K562 (cell line): Measurements from ENCODE around the gene SLC10A4. TPM values are rescaled to one million over a fixed set of nuclear protein-coding genes. Genes with fewer than 3 reads are reported as not detected.

Source experiments
- ATAC-seq: fragments of 200-7000 bp; cut with Tn5 transposase; 3 replicates; pipeline ENCODE4 v1.9.1; 2020; ENCODE audit warnings: moderate library complexity
- BruUV-seq: library from RNA; stranded (reverse); fragments of 400-500 nt; replicated peaks from 2 replicates; lab custom pipeline; 2021; lab: Mats Ljungman, UMichigan
- CTCF ChIA-PET: fragments of 300-600 bp; formaldehyde crosslinking; extraction: SDS; loops from one replicate; lab custom pipeline; 2021; ENCODE audit warnings: low intra/inter-chr PET ratio; lab: Yijun Ruan, JAX
- POLR2A ChIA-PET: fragments of 300-600, 350-650 bp; sonication (Branson Sonifier 250); formaldehyde crosslinking; extraction: SDS; loops from one replicate; lab custom pipeline; 2021; ENCODE audit warnings: antibody characterized with exemption, inconsistent platforms; lab: Yijun Ruan, JAX
- DNase-seq, 4 experiments: peaks; one replicate each; pipeline versions ENCODE4 v3.0.0 to v3.0.0-alpha.2; 2011 to 2018; ENCODE audit warnings: low spot score in 3 of 4, mixed read lengths in 3 of 4; ENCODE audit errors: extremely low read depth in 1 of 4
- FAIRE-seq: peaks from 2 replicates; lab custom pipeline; 2011; peaks lifted over from hg19 to GRCh38; lab: Jason Lieb, UNC
- H2AFZ ChIP-seq: 2 replicates; pipeline ENCODE4 v1.6.0; 2011; ENCODE audit warnings: low read depth, low read length, control low read depth, inconsistent platforms
- H3K27ac ChIP-seq: fragments of 200-600 bp; 3 replicates; pipeline ENCODE4 v1.8.0; 2011; ENCODE audit warnings: low read depth, mild to moderate bottlenecking, control low read depth, inconsistent platforms, low read length, moderate library complexity, mixed read lengths; ENCODE audit errors: extremely low read depth
- H3K27me3 ChIP-seq, 2 experiments: fragments of 300-600 bp in 1 of 2; 2 replicates in 1 of 2; 3 replicates in 1 of 2; pipeline versions ENCODE4 v1.6.0 to v1.8.0; 2011; ENCODE audit warnings: inconsistent platforms in 2 of 2, low read length in 2 of 2, mild to moderate bottlenecking in 1 of 2, mixed read lengths in 1 of 2, moderate library complexity in 1 of 2; ENCODE audit not compliant: control insufficient read depth in 2 of 2, insufficient read depth in 2 of 2
- H3K36me3 ChIP-seq: fragments of 300-600 bp; 3 replicates; pipeline ENCODE4 v1.8.0; 2011; ENCODE audit warnings: mild to moderate bottlenecking, low read length, inconsistent platforms; ENCODE audit not compliant: control insufficient read depth, insufficient read depth
- H3K4me1 ChIP-seq, 2 experiments: fragments of 200-600 bp in 1 of 2; replicated peaks in 1 of 2; 2 replicates in 1 of 2; 3 replicates in 1 of 2; pipeline versions ENCODE4 v1.5.1 to v1.8.0; 2011; ENCODE audit warnings: inconsistent platforms in 2 of 2, low read length in 2 of 2, mild to moderate bottlenecking in 1 of 2, mixed read lengths in 1 of 2, moderate library complexity in 1 of 2; ENCODE audit not compliant: control insufficient read depth in 2 of 2, insufficient read depth in 2 of 2
- H3K4me2 ChIP-seq: 2 replicates; pipeline ENCODE4 v1.6.1; 2011; ENCODE audit warnings: low read length, control low read depth, inconsistent platforms, mixed read lengths; ENCODE audit not compliant: insufficient read depth
- H3K4me3 ChIP-seq: fragments of 200-600 bp; sonication (generic), shearing (Covaris generic); 2 replicates; pipeline ENCODE4 v1.5.1; 2016; ENCODE audit warnings: control low read depth, inconsistent platforms
- H3K79me2 ChIP-seq: fragments of 200-600 bp; 3 replicates; pipeline ENCODE4 v1.8.0; 2011; ENCODE audit warnings: low read length, inconsistent platforms; ENCODE audit not compliant: control insufficient read depth, insufficient read depth
- H3K9ac ChIP-seq, 2 experiments: 2 replicates each; pipeline versions ENCODE4 v1.6.0 to v1.6.1; 2011; ENCODE audit warnings: low read depth in 2 of 2, low read length in 2 of 2, control low read depth in 1 of 2, inconsistent platforms in 1 of 2, mild to moderate bottlenecking in 1 of 2, mixed read lengths in 1 of 2; ENCODE audit not compliant: insufficient read depth in 1 of 2
- H3K9me1 ChIP-seq: one replicate; pipeline ENCODE4 v1.6.0; 2011; ENCODE audit warnings: inconsistent platforms, mild to moderate bottlenecking, low read length, moderate library complexity; ENCODE audit not compliant: control insufficient read depth, insufficient read depth
- H3K9me3 ChIP-seq: replicated peaks from 2 replicates; pipeline ENCODE4 v1.5.1; 2011; ENCODE audit warnings: low read depth, low read length, inconsistent platforms; ENCODE audit not compliant: control insufficient read depth, insufficient read depth
- H4K20me1 ChIP-seq: replicated peaks from 2 replicates; pipeline ENCODE4 v1.6.1; 2011; ENCODE audit warnings: low read length, inconsistent platforms, mixed read lengths; ENCODE audit not compliant: control insufficient read depth, insufficient read depth
- BHLHE40 ChIP-seq: IDR thresholded peaks from 2 replicates; pipeline ENCODE4 v1.6.1; 2011; ENCODE audit warnings: low read length, improper control_type of control experiment
- CC2D1A ChIP-seq: fragments of 450-650 bp; IDR thresholded peaks from 2 replicates; pipeline ENCODE4 v1.6.1; 2017; ENCODE audit warnings: mild to moderate bottlenecking
- GABPB1 ChIP-seq: sonication (generic); formaldehyde crosslinking; IDR thresholded peaks from 2 replicates; pipeline ENCODE4 v1.8.0; 2022; ENCODE audit warnings: mild to moderate bottlenecking, missing genetic modification reagents
- JUNB ChIP-seq: fragments of 450-650 bp; formaldehyde crosslinking; conservative IDR thresholded peaks from 2 replicates; pipeline ENCODE4 v1.4.0; 2020; ENCODE audit warnings: mild to moderate bottlenecking
- KDM5B ChIP-seq: fragments of 200-600 bp; sonication (generic); IDR thresholded peaks from 2 replicates; pipeline ENCODE4 v1.6.1; 2012; ENCODE audit warnings: low read depth, mild to moderate bottlenecking, moderate library complexity, low read length, control low read depth, inconsistent platforms; ENCODE audit not compliant: insufficient replicate concordance
- PML ChIP-seq: IDR thresholded peaks from 2 replicates; pipeline ENCODE4 v1.6.1; 2012; ENCODE audit warnings: low read length, inconsistent platforms
- TCF7L2 ChIP-seq: fragments of 150-350 bp; IDR thresholded peaks from 2 replicates; pipeline ENCODE4 v1.6.1; 2016; ENCODE audit warnings: low read depth, mild to moderate bottlenecking, low read length, moderate library complexity
- TRIM24 ChIP-seq, 2 experiments: fragments of 450-650 bp; IDR thresholded peaks; 2 replicates each; pipeline ENCODE4 v1.6.1; 2016
- WGBS: fragments of 100-300 bp; shearing (Covaris generic); methylation state at CpG from one replicate; pipeline ENCODE4 v1.1.6; 2016; ENCODE audit warnings: low coverage, mixed read lengths; ENCODE audit not compliant: insufficient coverage; ENCODE audit errors: missing lambda C conversion rate; 5-methylcytosine and 5-hydroxymethylcytosine counted together
- in situ Hi-C: fragments of 300-500 bp; cut with MboI; formaldehyde crosslinking; loops from 4 replicates; pipeline ENCODE4 v1.15.0; 2018; ENCODE audit warnings: inconsistent platforms, mixed read lengths
- intact Hi-C: fragments of 100-400 bp; cut with micrococcal nuclease; formaldehyde crosslinking; loops from 2 replicates; pipeline ENCODE4 v1.14.2; 2022
- polyA plus RNA-seq, 8 experiments: library from polyadenylated mRNA; depleted of rRNA in 4 of 8; stranded (reverse) in 5 of 8; unstranded in 3 of 8; fragments of >200 nt; fragmentation: Nextera tagmentation in 2 of 8; fragmentation: Illumina TruSeq in 1 of 8; extraction: Ambion mirVana in 2 of 8; extraction: Trizol in 1 of 8; gene quantifications; 2 replicates each; pipeline versions ENCODE4 v1.2.1 to v1.2.3, GENCODE V29; 2011 to 2014; ENCODE audit warnings: inconsistent platforms in 1 of 8, missing spikeins in 1 of 8
- total RNA-seq, 7 experiments: library from RNA; depleted of rRNA in 6 of 7; stranded (reverse); fragments of >200 nt in 6 of 7; fragmentation: Illumina TruSeq in 2 of 7; extraction: Trizol in 2 of 7; gene quantifications; 2 replicates each; pipeline versions ENCODE4 v1.2.1 to v1.2.3, GENCODE V29; 2011 to 2021; ENCODE audit warnings: low replicate concordance in 1 of 7
- TF ChIP-seq, protein P1 (sequence below): sonication (generic); formaldehyde crosslinking; IDR thresholded peaks from 2 replicates; pipeline ENCODE4 v1.8.0; 2022; ENCODE audit warnings: mild to moderate bottlenecking, missing genetic modification reagents

SLC10A4 gene
- total and polyA plus RNA-seq, 9 of the 15 experiments (the other 6 are each of a cell fraction or from before 2014, with no cell fraction given), result 2.5 to 16.9 (median 9.3) TPM

DNA sequence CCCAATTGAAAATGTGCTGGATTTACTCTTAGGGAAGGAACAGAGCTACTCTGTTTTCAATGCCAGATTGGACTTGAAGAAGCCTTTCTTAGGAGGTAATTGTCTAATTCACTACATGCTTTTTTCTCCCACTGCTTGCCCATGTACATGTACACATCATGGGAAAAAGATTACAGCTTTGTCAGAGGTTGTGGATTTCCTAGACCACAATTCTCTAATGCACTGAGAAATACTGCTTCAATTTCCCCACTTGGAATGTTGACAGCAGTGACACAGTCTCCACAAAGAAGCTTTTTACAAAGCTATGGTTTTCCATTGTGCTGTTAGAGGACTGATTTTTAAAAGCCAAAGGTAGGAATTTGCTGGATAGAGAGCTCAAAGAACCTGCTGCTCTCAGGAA lies 26.4 kb downstream of the SLC10A4 start:
- FAIRE-seq (no peak), DNase-seq (no peak), ATAC-seq (no peak)
- H3K9me3 ChIP-seq, result no peaks in the 10 kb centered on the region
- BruUV-seq, result no TSS peak
- H2AFZ ChIP-seq, result no peak overlapping the region
- ChIA-PET CTCF (no interaction called here), POLR2A (interaction anchor here (0.6 to 0.8 kb wide), 2 partner anchors 25 to 383 kb away, joined by 3 to 4 read pairs; no protein-coding TSS in a partner anchor)
- H3K4me1 ChIP-seq, result no peaks in the 10 kb centered on the region; a peak in 1 of 5 replicates
- H3K9me1 ChIP-seq, result no peaks in the 10 kb centered on the region
- no peak overlapping the region for H3K4me3 ChIP-seq
- H3K4me2 ChIP-seq, result no peak overlapping the region
- no peak overlapping the region for H3K9ac ChIP-seq
- no peak overlapping the region for H3K27ac ChIP-seq
- H4K20me1 ChIP-seq, result no peaks in the 10 kb centered on the region
- H3K79me2 ChIP-seq, result no peaks in the 10 kb centered on the region
- in situ Hi-C loops (no loop called here), intact Hi-C loops (no loop called here)
- no peak for TF ChIP-seq GABPB1 (CRISPR knock-in tag)
- TF ChIP-seq JUNB (CRISPR knock-in tag), result no peak
- peaks cover 62% of the 10 kb centered on the region for H3K36me3 ChIP-seq
- H3K27me3 ChIP-seq, result no peaks in the 10 kb centered on the region

DNA sequence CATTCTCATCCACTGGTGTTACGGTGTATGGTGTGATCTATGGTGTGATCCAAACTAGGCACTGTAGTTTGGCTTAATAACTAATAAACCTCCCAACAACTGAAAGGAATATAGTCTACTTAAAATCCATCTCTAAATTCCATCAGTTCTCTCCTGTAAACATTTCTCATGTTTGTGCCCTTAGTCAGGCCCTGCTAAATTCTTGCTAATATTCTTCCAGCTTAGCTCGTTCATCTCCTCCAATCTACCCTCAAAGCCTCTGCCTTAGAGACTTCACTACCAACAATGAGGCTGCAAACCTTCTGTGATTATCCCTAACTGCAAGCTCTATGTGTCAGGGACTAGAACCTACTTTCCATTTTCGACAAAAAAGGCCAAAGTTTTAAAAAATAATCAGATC lies 35.0 kb downstream of the SLC10A4 start:
- Histone ChIP-seq H4K20me1 (no peaks in the 10 kb centered on the region), H3K27me3 (no peaks in the 10 kb centered on the region), H3K9me3 (no peaks in the 10 kb centered on the region), H3K9ac (no peak overlapping the region), H3K9me1 (no peaks in the 10 kb centered on the region), H3K27ac (no peak overlapping the region), H3K36me3 (peaks cover 47% of the 10 kb centered on the region), H3K4me1 (no peaks in the 10 kb centered on the region; a peak in 1 of 5 replicates), H3K4me2 (no peak overlapping the region), H2AFZ (no peak overlapping the region), H3K79me2 (no peaks in the 10 kb centered on the region), H3K4me3 (no peak overlapping the region)
- in situ Hi-C loops, result no loop called here
- DNase-seq, result no peak
- POLR2A ChIA-PET, result interaction anchor here (1.0 kb wide), 1 partner anchor 15 kb away, joined by 5 read pairs; no protein-coding TSS in a partner anchor
- intact Hi-C loops, result no loop called here
- no TSS peak for BruUV-seq
- no peak; the same call in 2 of the 3 replicates for ATAC-seq
- CTCF ChIA-PET, result no interaction called here
- 65% methylated on average over 3 of the region's 3 CpGs for WGBS
- TF ChIP-seq BHLHE40 (no peak), KDM5B (no peak), TRIM24 (IDR thresholded peaks at IDR 0.05) (no peak), PML (no peak), TCF7L2 (no peak), CC2D1A (no peak)
- TF ChIP-seq, protein P1, sequence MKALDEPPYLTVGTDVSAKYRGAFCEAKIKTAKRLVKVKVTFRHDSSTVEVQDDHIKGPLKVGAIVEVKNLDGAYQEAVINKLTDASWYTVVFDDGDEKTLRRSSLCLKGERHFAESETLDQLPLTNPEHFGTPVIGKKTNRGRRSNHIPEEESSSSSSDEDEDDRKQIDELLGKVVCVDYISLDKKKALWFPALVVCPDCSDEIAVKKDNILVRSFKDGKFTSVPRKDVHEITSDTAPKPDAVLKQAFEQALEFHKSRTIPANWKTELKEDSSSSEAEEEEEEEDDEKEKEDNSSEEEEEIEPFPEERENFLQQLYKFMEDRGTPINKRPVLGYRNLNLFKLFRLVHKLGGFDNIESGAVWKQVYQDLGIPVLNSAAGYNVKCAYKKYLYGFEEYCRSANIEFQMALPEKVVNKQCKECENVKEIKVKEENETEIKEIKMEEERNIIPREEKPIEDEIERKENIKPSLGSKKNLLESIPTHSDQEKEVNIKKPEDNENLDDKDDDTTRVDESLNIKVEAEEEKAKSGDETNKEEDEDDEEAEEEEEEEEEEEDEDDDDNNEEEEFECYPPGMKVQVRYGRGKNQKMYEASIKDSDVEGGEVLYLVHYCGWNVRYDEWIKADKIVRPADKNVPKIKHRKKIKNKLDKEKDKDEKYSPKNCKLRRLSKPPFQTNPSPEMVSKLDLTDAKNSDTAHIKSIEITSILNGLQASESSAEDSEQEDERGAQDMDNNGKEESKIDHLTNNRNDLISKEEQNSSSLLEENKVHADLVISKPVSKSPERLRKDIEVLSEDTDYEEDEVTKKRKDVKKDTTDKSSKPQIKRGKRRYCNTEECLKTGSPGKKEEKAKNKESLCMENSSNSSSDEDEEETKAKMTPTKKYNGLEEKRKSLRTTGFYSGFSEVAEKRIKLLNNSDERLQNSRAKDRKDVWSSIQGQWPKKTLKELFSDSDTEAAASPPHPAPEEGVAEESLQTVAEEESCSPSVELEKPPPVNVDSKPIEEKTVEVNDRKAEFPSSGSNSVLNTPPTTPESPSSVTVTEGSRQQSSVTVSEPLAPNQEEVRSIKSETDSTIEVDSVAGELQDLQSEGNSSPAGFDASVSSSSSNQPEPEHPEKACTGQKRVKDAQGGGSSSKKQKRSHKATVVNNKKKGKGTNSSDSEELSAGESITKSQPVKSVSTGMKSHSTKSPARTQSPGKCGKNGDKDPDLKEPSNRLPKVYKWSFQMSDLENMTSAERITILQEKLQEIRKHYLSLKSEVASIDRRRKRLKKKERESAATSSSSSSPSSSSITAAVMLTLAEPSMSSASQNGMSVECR (CRISPR knock-in tag), result no peak
- FAIRE-seq, result no peak
